GM18867 (cell line): ENCODE results near the gene CBLB.

Experiments
- ATAC-seq: cut with Tn5 transposase; IDR thresholded peaks from one replicate; pipeline ENCODE4 v1.9.1; 2021; ENCODE audit warnings: mild to moderate bottlenecking, moderate library complexity; ENCODE audit not compliant: unreplicated experiment

Gene CBLB

GRCh38 chr3:105719791-105720190 lies 149.0 kb downstream of the CBLB start:
- ATAC-seq = no peak

- ATAC-seq = no peak
These were observed 153.4 kb downstream of the CBLB start for GRCh38 chr3:105715372-105715771.

- ATAC-seq = no peak
These were observed 154.4 kb downstream of the CBLB start for GRCh38 chr3:105714453-105714852.

- no peak for ATAC-seq
These were observed 159.8 kb downstream of the CBLB start for GRCh38 chr3:105708980-105709379.

GRCh38 chr3:105707009-105707408 lies 161.8 kb downstream of the CBLB start:
- ATAC-seq = no peak

- ATAC-seq = no peak
These were observed 163.9 kb downstream of the CBLB start for GRCh38 chr3:105704726-105705410.

GRCh38 chr3:105700575-105700974 lies 168.2 kb downstream of the CBLB start:
- ATAC-seq = no peak

- ATAC-seq = no peak
These were observed 177.2 kb downstream of the CBLB start for GRCh38 chr3:105691633-105692032.

- no peak for ATAC-seq
These were observed 177.8 kb downstream of the CBLB start for GRCh38 chr3:105691053-105691452.

- ATAC-seq = no peak
These were observed 180.0 kb downstream of the CBLB start for GRCh38 chr3:105688821-105689220.

- ATAC-seq = no peak
These were observed 182.4 kb downstream of the CBLB start for GRCh38 chr3:105686278-105686897.

GRCh38 chr3:105679951-105680350 lies 188.9 kb downstream of the CBLB start:
- no peak for ATAC-seq

- no peak for ATAC-seq
These were observed 190.8 kb downstream of the CBLB start for GRCh38 chr3:105678017-105678416.

- ATAC-seq = no peak
These were observed 192.1 kb downstream of the CBLB start for GRCh38 chr3:105676621-105677300.

- no peak for ATAC-seq
These were observed 194.3 kb downstream of the CBLB start for GRCh38 chr3:105674437-105675065.

GRCh38 chr3:105672996-105673395 lies 195.8 kb downstream of the CBLB start:
- ATAC-seq = no peak

- no peak for ATAC-seq
These were observed 206.5 kb downstream of the CBLB start for GRCh38 chr3:105662306-105662705.

GRCh38 chr3:105661461-105661860 lies 207.4 kb downstream of the CBLB start:
- ATAC-seq = no peak

GRCh38 chr3:105656651-105657504 lies 211.9 kb downstream of the CBLB start:
- no peak for ATAC-seq

GRCh38 chr3:105653868-105654267 lies 214.9 kb downstream of the CBLB start:
- no peak for ATAC-seq

- ATAC-seq = no peak
These were observed 215.6 kb downstream of the CBLB start for GRCh38 chr3:105653166-105653565.
